Smooth muscle cell (in vitro differentiated cells): ENCODE data around the gene KCNK15. TPM values are rescaled to one million over a fixed set of nuclear protein-coding genes. Genes with fewer than 3 reads are reported as not detected.

Experiments
- DNase-seq: peaks from one replicate; lab custom pipeline; 2025; ENCODE audit not compliant: unreplicated experiment; lab: John Stamatoyannopoulos, UW
- H2AFZ ChIP-seq: fragments of 200-600 bp; sonication (generic); 2 replicates; pipeline ENCODE4 v1.6.0; 2016; ENCODE audit warnings: antibody characterized with exemption, low read depth, mild to moderate bottlenecking
- H3F3A ChIP-seq: fragments of 200-600 bp; sonication (generic); 2 replicates; pipeline ENCODE4 v1.6.0; 2017; ENCODE audit warnings: antibody characterized with exemption, low read depth
- H3K27ac ChIP-seq: fragments of 200-600 bp; sonication (generic); 2 replicates; pipeline ENCODE4 v1.5.1; 2016; ENCODE audit warnings: low read depth, mild to moderate bottlenecking
- H3K27me3 ChIP-seq: fragments of 200-600 bp; sonication (generic); 2 replicates; pipeline ENCODE4 v1.6.1; 2016; ENCODE audit warnings: low read depth, mild to moderate bottlenecking
- H3K36me3 ChIP-seq: fragments of 200-600 bp; sonication (generic); 2 replicates; pipeline ENCODE4 v1.5.1; 2016; ENCODE audit warnings: low read depth
- H3K4me1 ChIP-seq: fragments of 200-600 bp; sonication (generic); 2 replicates; pipeline ENCODE4 v1.5.1; 2016; ENCODE audit warnings: low read depth
- H3K4me2 ChIP-seq: fragments of 200-600 bp; sonication (generic); 2 replicates; pipeline ENCODE4 v1.6.0; 2016; ENCODE audit warnings: mild to moderate bottlenecking
- H3K4me3 ChIP-seq: fragments of 200-600 bp; sonication (generic); 2 replicates; pipeline ENCODE4 v1.5.1; 2016; ENCODE audit warnings: mild to moderate bottlenecking
- H3K79me2 ChIP-seq: fragments of 200-600 bp; sonication (generic); 2 replicates; pipeline ENCODE4 v1.6.0; 2016; ENCODE audit warnings: low read depth, mild to moderate bottlenecking
- H3K9ac ChIP-seq: fragments of 200-600 bp; sonication (generic); 2 replicates; pipeline ENCODE4 v1.6.0; 2016; ENCODE audit warnings: low read depth
- H3K9me3 ChIP-seq: fragments of 200-600 bp; sonication (generic); replicated peaks from 2 replicates; pipeline ENCODE4 v1.5.1; 2016; ENCODE audit warnings: low read depth
- H4K20me1 ChIP-seq: fragments of 200-600 bp; sonication (generic); 2 replicates; pipeline ENCODE4 v1.6.0; 2016; ENCODE audit warnings: low read depth
- WGBS: methylation state at CpG from one replicate; pipeline ENCODE4 v1.1.7; 2016; ENCODE audit warnings: low lambda C conversion rate; 5-methylcytosine and 5-hydroxymethylcytosine counted together
- polyA plus RNA-seq: library from polyadenylated mRNA; unstranded; fragments of >200 nt; fragmentation: Nextera tagmentation; extraction: Ambion mirVana; gene quantifications from 2 replicates; pipeline ENCODE4 v1.2.1, GENCODE V29; 2016
- total RNA-seq: library from RNA; depleted of rRNA; stranded (reverse); fragments of >200 nt; gene quantifications from 2 replicates; pipeline ENCODE4 v1.2.3, GENCODE V29; 2014
- TF ChIP-seq, protein P1 (sequence below): fragments of 200-600 bp; sonication (generic); IDR thresholded peaks from 2 replicates; pipeline ENCODE4 v1.5.1; 2017; ENCODE audit warnings: borderline replicate concordance, mild to moderate bottlenecking, antibody characterized with exemption; ENCODE audit not compliant: insufficient read depth, poor library complexity, severe bottlenecking

The KCNK15 gene
- total and polyA plus RNA-seq, 2 experiments from 2014 or later: 0.06 to 0.54 TPM

DNA sequence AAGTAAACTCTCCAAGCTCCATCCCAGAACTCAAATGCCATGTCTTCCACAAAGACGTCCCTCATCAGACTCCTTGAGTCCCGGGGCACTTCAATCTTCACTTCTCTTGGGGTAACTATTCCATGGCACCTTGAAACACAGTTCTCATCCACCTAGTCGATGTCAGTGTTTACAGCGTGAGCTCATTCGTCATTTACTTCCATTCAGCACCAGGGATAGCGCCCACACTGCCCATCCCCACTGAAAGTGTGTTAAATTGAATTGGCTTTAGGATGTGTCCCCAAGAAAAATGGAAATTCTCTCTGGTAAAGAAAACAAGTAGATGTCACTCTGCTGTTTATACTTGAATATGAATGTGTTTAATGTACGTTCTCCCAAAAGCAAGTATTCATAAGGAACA lies 31.3 kb downstream of the KCNK15 start:
- TF ChIP-seq, protein P1, sequence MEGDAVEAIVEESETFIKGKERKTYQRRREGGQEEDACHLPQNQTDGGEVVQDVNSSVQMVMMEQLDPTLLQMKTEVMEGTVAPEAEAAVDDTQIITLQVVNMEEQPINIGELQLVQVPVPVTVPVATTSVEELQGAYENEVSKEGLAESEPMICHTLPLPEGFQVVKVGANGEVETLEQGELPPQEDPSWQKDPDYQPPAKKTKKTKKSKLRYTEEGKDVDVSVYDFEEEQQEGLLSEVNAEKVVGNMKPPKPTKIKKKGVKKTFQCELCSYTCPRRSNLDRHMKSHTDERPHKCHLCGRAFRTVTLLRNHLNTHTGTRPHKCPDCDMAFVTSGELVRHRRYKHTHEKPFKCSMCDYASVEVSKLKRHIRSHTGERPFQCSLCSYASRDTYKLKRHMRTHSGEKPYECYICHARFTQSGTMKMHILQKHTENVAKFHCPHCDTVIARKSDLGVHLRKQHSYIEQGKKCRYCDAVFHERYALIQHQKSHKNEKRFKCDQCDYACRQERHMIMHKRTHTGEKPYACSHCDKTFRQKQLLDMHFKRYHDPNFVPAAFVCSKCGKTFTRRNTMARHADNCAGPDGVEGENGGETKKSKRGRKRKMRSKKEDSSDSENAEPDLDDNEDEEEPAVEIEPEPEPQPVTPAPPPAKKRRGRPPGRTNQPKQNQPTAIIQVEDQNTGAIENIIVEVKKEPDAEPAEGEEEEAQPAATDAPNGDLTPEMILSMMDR: no peak
- Histone ChIP-seq H2AFZ (no peak overlapping the region), H3F3A (no peaks in the 10 kb centered on the region), H3K36me3 (no peaks in the 10 kb centered on the region), H3K27me3 (no peaks in the 10 kb centered on the region), H3K79me2 (no peaks in the 10 kb centered on the region), H3K4me1 (no peaks in the 10 kb centered on the region), H4K20me1 (no peaks in the 10 kb centered on the region), H3K27ac (no peak overlapping the region), H3K9me3 (no peaks in the 10 kb centered on the region), H3K9ac (no peak overlapping the region), H3K4me3 (no peak overlapping the region), H3K4me2 (no peak overlapping the region)
- WGBS: 23% methylated on average over 7 of the region's 7 CpGs
- no peak for DNase-seq

DNA sequence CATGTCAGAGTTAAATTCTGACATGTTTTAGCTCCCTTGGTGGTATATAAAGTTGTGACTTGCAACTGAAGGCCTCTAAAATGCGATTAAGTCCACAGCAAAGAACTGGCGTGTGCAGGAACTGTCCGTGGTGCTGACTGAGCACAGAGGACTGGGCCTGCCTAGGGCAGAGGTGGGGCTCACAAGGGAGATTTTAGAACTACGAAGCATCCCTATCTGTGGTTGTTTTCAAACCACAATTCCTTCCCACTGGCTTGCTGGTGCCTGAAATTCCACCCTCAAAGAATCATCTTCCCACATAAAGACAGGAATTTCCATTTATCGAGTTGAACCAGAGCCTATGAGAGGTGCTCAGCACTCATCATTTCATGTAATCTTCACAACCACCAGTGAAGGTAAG lies 34.6 kb downstream of the KCNK15 start:
- H3K4me2 ChIP-seq: no peak overlapping the region
- H3F3A ChIP-seq: no peaks in the 10 kb centered on the region
- TF ChIP-seq, protein P1: no peak
- H3K4me1 ChIP-seq: no peaks in the 10 kb centered on the region
- H3K36me3 ChIP-seq: no peaks in the 10 kb centered on the region
- no peak overlapping the region for H3K27ac ChIP-seq
- DNase-seq: peak; percentile 3
- no peak overlapping the region for H3K4me3 ChIP-seq
- no peaks in the 10 kb centered on the region for H3K9me3 ChIP-seq
- H2AFZ ChIP-seq: no peak overlapping the region
- H3K27me3 ChIP-seq: no peaks in the 10 kb centered on the region
- WGBS: 39% methylated on average over 5 of the region's 5 CpGs
- H3K9ac ChIP-seq: no peak overlapping the region
- H3K79me2 ChIP-seq: no peaks in the 10 kb centered on the region
- H4K20me1 ChIP-seq: no peaks in the 10 kb centered on the region

DNA sequence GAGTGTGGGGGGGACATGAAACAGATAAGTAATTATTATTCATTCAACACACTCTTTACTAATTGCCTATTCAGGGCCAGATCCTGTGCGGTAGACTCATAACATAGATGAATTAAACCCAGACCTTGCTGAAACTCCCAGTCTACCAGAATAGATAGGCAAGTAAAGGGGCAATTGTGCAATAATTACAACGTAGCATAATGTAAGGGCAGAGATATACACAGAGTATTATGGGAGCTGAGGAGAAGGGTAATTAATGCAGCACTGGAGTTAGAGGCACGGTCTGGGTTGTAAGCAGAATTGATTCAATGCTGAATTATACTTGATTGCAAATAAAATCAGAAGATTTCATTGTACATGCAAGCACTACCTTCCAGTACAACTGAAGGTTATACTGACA lies 35.5 kb downstream of the KCNK15 start:
- H3K4me3 ChIP-seq: no peak overlapping the region
- TF ChIP-seq, protein P1: no peak
- H3K4me2 ChIP-seq: no peak overlapping the region
- H3K27me3 ChIP-seq: no peaks in the 10 kb centered on the region
- H3K9ac ChIP-seq: no peak overlapping the region
- H3K36me3 ChIP-seq: no peaks in the 10 kb centered on the region
- H3F3A ChIP-seq: no peaks in the 10 kb centered on the region
- no peaks in the 10 kb centered on the region for H3K9me3 ChIP-seq
- no peak for DNase-seq
- H2AFZ ChIP-seq: no peak overlapping the region
- H3K27ac ChIP-seq: no peak overlapping the region
- 78% methylated on average over 3 of the region's 3 CpGs for WGBS
- H3K79me2 ChIP-seq: no peaks in the 10 kb centered on the region
- H4K20me1 ChIP-seq: no peaks in the 10 kb centered on the region
- no peaks in the 10 kb centered on the region for H3K4me1 ChIP-seq

DNA sequence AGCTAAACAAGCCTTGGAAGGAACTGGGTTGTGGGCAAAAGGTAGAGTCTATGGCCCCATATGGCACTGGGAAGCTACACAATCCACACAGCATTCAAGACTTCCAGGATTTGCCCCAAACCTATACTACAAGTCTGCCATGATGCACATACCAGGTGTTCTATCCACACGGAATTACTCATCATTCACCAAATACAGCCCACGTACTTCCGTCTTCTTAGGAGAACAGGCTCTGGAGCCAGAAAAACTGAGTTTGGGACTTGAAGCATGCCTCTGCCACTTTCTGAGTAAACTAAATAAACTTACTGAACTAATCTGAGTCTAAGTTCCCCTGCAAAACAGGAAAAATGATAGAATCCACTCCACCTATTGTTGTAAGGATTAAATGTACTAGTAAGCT lies 36.1 kb downstream of the KCNK15 start:
- TF ChIP-seq, protein P1: no peak
- Histone ChIP-seq H3K27ac (no peak overlapping the region), H3K9me3 (no peaks in the 10 kb centered on the region), H3F3A (no peaks in the 10 kb centered on the region), H3K9ac (no peak overlapping the region), H4K20me1 (no peaks in the 10 kb centered on the region), H3K79me2 (no peaks in the 10 kb centered on the region), H3K4me1 (no peaks in the 10 kb centered on the region), H3K4me3 (no peak overlapping the region), H3K4me2 (no peak overlapping the region), H3K27me3 (no peaks in the 10 kb centered on the region), H3K36me3 (no peaks in the 10 kb centered on the region), H2AFZ (no peak overlapping the region)
- no peak for DNase-seq
- WGBS: 89% methylated on average over 3 of the region's 3 CpGs
